GM18507 (cell line): ENCODE measurements around the gene ZNF862.
A peak's percentile ranks its signal among the peaks of the same experiment; 100 is the strongest.

Source experiments
- DNase-seq: peaks from one replicate; pipeline ENCODE4 v3.0.0; 2011; ENCODE audit warnings: low read depth; ENCODE audit not compliant: insufficient read length; ENCODE audit errors: extremely low spot score
- FAIRE-seq: peaks from 2 replicates; lab custom pipeline; 2011; peaks lifted over from hg19 to GRCh38; lab: Jason Lieb, UNC

Gene ZNF862

DNA sequence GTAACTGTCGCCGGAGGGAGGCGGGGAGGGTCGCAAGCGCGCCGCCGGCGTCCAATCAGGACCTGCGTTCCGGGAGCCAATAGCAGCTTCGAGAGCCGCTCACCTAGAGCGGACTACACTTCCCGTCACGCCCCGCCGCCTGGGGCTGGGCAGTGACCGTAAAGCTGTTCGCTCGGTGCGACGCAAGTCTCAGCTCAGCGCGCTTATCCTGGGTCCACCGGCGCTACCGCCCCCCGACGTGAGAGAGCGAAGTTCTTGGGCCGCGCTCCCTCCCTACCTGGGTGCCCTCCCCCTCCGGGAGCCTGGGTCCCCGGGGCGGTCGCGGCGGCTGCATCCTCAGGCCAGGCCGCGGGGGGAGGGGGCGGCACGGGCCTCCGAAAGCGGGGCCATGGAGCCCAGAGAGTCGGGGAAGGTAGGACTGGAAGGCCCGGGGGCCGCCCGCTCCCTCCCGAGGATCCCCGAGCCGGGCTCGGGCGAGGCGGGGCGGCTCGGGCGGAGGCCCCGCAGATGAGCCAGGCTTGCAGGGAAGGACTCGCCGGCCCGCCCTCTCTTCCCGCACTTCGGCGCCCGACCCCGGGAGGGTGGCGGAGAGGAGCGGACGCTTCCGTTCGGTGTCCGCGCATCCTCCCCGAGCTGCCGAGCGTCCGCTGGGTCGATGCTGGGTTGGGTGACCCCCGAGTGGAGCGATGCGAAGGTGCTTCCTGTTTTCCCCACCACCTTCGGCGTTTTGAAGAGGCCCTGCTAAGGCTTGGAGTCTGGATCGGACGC lies at the start of gene ZNF862:
Gene ZNF862, plus strand, starts transcription at position 152 of the 768 bp plus-strand sequence. Its CDS starts 237 bp downstream, at position 389.
- DNase-seq (peak; percentile 98), FAIRE-seq (peak; percentile 99)

DNA sequence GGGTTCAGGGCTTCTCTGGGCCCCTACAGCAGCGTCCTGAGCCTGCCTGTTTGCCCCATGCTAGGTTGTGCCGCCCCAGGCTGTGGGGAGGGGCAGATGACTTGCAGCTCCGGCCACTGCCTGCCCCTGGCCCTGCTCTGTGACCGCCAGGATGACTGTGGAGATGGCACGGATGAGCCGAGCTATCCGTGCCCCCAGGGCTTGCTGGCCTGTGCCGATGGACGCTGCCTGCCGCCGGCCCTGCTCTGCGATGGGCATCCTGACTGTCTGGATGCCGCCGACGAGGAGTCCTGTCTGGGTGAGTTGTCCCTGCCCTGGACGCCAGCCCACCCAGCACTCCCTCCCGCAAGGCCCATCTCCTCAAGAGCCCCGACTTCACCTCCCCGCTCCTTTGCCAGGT lies 49.1 kb upstream of the ZNF862 start:
- FAIRE-seq (no peak), DNase-seq (no peak)

DNA sequence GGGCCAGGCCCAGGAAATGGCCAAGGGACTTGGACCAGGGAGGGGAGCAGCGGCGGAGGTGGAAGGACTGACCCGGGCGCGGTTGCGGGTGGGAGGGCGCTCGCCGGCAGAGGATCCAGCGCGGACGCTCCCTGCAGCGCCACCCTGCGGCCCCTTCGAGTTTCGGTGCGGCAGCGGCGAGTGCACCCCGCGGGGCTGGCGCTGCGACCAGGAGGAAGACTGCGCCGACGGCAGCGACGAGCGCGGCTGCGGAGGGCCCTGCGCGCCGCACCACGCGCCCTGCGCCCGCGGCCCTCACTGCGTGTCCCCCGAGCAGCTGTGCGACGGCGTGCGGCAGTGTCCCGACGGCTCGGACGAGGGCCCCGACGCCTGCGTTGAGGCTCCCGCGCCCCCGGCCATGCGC lies 48.0 kb upstream of the ZNF862 start:
- DNase-seq: no peak
- FAIRE-seq: no peak

DNA sequence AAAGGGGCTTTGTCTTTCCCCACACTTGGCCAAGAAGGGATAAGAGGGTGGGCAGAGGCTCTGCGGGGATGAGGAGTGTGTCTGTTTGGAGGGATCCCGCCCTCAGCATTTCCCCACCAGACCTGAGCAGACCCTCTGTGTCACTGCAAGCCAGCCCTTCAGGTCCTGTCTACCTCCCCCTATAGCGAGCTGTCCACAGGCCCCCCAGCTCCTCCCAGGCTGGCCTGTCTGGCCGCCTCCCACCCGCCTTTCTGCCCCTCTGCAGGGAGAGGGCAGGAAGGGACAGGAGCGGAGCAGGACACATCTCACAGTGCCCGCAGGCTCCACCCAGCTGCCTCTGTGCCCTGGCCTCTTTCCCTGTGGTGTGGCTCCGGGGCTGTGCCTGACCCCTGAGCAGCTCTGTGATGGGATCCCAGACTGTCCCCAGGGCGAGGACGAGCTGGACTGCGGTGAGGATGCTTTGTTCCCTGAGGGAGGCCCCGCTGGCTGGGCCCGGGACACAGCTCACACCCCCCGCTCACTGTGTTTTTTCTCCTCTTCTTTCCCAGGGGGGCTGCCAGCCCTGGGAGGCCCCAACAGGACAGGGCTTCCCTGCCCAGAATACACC lies 47.3 kb upstream of the ZNF862 start:
- no peak for DNase-seq
- FAIRE-seq: no peak

DNA sequence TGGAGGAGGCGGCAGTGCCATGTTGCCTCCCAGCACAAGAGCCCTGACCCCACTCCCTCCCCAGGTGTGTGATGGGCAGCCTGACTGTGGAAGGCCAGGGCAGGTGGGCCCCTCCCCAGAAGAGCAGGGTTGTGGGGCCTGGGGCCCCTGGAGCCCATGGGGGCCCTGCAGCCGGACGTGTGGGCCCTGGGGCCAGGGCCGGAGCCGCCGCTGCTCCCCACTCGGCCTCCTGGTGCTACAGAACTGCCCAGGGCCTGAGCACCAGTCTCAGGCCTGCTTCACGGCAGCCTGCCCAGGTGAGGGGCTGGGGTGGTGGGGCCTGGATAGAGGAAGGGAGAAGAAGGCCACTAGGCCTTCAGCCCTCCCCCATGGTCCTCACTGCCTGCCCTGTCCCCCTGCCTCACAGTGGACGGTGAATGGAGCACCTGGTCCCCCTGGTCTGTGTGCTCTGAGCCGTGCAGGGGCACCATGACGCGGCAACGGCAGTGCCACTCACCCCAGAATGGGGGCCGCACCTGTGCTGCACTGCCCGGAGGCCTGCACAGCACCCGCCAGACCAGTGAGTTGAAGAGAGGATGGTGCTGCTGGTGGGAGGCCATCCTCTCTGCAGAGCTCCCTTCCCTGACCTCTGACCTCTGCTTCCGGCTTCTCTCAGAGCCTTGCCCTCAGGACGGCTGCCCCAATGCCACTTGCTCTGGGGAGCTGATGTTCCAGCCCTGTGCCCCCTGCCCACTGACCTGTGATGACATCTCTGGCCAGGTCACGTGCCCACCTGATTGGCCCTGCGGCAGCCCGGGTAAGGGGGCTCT lies 46.6 kb upstream of the ZNF862 start:
- no peak for FAIRE-seq

DNA sequence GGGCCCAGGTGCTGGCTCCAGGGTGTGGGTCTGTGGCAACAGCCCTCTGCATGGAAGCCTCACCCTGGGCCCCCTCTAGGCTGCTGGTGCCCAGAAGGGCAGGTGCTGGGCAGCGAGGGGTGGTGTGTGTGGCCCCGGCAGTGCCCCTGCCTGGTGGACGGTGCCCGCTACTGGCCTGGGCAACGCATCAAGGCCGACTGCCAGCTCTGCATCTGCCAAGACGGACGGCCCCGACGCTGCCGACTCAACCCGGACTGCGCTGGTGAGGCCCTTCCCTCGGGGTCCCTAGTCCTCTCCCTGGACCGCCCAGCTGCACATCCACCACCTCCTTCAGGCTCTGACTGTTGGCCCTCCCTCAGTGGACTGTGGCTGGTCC lies 46.0 kb upstream of the ZNF862 start:
- DNase-seq (no peak), FAIRE-seq (no peak)

More for the DNA sequence above, 46.6 kb upstream of the ZNF862 start:
- no peak for DNase-seq

DNA sequence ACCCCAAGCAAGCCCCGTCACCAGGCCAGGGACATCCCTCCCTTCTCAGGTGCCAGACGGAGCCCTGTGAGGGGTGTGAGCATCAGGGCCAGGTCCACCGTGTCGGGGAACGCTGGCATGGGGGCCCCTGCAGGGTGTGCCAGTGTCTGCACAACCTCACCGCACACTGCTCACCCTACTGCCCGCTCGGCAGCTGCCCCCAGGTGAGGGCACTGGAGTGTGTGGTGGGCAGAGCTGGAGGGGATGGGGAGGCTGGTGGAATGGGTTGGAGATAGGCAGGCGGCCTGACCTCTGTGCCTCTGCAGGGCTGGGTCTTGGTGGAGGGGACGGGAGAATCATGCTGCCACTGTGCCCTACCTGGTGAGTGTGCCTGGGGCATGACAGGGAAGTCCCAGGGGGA lies 44.9 kb upstream of the ZNF862 start:
- FAIRE-seq (no peak), DNase-seq (no peak)

DNA sequence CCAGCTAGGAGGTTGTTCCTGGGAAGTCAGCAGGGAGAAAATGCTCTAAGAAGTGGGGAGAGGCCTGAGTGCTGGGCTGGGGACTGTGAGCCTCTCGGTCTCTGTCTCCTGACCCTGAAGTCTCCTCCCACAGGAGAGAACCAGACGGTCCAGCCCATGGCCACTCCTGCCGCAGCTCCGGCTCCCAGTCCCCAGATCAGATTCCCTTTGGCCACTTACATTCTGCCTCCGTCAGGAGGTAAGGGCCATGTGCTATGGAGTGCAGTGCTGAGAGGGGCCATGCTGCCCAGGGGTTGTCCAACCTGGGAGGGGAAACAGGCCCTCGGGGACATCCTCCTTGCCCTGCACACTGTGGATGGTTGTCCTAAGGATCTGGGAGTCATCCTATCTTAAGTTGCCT lies 43.5 kb upstream of the ZNF862 start:
- FAIRE-seq: no peak
- DNase-seq: no peak

DNA sequence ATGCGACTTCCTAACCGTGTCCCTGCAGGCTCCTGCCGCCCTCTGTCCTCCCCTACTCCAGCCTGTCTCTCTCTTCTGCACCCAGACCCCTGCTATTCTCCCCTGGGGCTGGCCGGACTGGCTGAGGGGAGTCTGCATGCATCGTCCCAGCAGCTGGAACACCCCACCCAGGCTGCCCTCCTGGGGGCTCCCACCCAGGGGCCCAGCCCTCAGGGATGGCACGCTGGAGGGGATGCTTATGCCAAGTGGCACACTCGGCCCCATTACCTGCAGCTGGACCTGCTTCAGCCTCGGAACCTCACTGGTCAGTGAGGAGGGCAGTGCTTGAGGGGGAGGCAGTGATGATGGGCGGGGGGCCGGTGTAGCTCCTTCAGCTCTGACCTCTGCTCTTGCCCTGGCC lies 43.0 kb upstream of the ZNF862 start:
- FAIRE-seq: no peak

DNA sequence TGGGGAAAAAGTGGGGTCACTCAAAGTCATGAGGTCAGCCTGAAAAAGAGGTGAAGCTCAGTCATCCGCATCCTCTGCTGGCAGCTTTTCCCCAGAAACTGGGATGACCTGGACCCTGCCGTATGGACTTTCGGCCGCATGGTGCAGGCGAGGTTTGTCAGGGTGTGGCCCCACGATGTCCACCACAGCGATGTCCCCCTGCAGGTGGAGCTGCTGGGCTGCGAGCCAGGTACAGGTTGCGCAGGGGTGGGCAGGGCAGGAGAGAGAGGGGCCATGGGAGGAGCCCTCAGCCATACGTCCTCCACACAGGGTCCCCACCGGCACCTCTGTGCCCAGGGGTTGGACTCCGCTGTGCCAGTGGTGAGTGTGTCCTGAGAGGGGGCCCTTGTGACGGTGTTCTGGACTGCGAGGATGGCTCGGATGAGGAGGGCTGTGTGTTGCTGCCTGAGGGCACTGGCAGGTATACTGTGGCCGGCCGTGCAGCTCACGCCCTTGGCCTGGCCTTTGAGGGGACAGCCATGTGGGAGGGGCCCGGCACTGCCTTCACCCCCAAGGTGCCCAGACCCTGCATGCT lies 41.8 kb upstream of the ZNF862 start:
- DNase-seq: no peak
- FAIRE-seq: no peak

More for the DNA sequence above, 43.0 kb upstream of the ZNF862 start:
- DNase-seq: no peak

DNA sequence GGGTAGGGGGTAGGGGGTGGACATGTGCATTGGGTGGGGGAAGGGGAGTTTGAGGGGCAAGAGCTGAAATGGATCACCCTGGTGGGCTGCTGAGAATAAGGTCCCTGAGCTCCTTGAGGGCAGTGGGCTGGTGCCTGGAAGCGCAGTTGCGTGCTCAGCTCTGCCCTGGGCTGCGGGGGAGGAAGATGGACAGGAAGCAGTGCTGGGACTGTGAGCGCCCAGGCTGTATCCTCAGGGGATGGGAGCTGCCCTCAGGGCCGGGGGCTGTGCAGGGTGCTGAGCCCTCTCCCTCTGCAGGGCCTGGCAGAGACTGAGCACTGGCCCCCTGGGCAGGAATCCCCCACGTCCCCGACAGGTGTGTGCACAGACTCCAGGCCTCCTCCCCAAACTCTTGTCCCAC lies 40.4 kb upstream of the ZNF862 start:
- no peak for FAIRE-seq

DNA sequence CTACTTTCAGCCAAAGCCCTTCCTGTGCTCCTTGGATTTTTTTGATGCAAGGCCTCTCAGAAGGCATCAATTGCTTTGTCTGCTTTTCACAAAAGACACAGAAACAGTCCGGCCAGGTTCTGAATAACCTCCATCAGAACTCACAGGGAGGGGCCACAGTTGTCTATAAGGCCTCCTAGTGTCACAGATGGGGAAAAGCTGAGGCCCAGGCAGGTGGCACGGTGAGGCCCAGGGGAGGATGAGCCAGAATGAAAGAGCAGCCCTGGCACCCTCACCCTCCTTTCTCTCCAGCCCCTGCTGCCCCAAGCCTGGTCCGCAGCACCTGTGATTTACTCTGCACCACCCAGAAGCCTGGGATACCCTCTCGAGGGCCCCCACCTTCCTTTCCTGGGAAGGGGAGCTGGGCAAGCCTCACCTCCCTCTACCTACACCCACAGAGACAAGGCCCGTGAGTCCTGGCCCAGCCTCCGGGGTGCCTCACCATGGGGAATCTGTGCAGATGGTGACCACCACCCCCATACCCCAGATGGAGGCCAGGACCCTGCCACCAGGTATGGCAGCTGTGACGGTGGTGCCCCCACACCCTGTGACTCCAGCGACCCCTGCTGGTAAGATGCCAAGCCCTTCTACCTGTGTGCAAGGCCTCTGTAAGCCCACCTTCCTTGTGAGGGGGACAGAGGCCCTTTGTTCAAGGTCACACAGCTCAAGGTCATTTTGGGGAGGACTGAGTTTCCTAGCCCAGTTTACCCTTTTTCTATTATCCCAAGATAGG lies 38.6 kb upstream of the ZNF862 start:
- FAIRE-seq (no peak), DNase-seq (peak; percentile 25)

More for the DNA sequence above, 40.4 kb upstream of the ZNF862 start:
- DNase-seq: no peak

DNA sequence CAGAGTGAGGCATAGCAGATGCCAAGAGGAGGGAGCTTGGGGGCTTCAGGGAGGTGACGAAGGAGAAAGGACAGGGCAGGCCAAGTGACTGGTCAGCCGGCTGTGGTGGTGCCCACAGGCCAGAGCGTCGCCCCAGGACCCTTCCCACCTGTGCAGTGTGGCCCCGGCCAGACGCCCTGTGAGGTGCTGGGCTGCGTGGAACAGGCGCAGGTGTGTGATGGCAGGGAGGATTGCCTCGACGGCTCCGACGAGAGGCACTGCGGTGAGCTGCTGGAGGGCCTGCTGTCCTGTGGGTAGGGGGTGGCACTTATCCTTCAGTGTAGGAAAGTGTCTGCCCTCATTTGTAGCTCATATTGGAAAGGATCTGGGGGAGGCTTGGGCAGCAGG lies 38.0 kb upstream of the ZNF862 start:
- FAIRE-seq: no peak
- DNase-seq: no peak

DNA sequence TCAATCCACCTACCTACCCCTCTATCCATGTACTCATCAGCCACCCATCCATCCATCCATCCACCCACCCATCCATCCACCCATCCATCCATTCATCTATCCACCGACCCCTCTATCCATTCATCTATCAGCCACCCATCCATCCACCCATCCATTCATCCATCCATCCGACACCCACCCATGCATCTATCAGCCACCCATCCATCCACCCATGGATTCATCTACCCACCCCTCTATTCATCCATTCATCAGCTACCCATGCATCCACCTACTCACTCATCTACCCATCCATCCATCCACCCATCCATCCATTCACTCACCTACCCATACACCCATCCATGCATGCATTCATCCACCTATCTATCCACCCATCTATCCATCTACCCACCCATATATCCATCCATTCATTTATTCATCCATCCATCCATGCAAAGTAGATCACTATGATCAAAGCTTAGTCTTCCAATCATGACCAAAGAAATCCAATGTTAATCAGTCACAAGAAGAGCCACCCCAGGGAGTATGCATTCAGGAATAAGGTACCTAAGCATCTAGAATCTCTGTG lies 37.1 kb upstream of the ZNF862 start:
- DNase-seq (no peak), FAIRE-seq (no peak)

DNA sequence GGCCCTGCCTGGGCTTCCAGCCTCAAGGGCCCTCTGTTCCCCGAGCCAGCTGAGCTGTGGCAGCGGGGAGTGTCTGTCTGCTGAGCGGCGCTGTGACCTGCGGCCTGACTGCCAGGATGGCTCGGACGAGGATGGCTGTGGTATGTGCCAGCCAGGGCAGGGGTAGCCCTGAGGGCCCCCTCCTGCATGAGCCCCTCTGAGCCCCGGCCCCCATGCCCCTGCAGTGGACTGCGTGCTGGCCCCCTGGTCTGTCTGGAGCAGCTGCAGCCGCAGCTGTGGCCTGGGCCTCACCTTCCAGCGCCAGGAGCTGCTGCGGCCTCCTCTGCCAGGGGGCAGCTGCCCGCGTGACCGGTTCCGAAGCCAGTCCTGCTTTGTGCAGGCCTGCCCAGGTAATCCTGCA lies 36.4 kb upstream of the ZNF862 start:
- DNase-seq (no peak), FAIRE-seq (no peak)

DNA sequence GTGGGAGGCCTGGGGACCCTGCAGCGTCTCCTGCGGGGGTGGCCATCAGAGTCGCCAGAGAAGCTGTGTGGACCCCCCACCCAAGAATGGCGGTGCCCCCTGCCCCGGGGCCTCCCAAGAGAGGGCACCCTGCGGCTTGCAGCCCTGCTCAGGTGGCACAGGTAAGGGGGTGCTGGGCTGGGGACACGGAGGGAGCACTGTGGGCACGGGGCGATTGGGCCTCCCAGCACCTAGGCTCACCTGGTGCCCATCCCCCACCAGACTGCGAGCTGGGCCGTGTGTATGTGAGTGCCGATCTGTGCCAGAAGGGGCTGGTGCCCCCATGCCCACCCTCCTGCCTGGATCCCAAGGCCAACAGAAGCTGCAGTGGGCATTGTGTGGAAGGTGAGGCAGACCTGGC lies 35.2 kb upstream of the ZNF862 start:
- DNase-seq (no peak), FAIRE-seq (no peak)

DNA sequence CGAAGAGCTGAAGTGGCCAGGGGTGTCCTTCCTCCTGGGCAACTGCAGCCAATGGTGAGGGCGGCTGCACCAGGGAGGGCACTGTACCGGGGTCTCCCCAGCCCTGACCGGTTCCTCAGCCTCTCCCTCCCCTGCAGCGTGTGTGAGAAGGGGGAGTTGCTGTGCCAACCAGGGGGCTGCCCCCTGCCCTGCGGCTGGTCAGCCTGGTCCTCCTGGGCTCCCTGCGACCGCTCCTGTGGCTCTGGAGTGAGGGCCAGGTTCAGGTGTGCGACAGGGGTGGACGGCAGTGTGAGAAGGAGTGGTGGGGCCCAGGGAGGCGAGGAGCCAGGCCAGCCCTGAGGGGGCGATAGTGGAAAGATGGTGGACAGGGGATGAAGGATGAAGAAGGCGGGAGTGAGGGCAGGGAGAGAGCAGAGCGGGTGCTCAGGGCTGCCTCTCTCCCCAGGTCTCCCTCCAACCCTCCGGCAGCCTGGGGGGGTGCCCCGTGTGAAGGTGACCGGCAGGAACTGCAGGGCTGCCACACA lies 34.6 kb upstream of the ZNF862 start:
- no peak for FAIRE-seq

DNA sequence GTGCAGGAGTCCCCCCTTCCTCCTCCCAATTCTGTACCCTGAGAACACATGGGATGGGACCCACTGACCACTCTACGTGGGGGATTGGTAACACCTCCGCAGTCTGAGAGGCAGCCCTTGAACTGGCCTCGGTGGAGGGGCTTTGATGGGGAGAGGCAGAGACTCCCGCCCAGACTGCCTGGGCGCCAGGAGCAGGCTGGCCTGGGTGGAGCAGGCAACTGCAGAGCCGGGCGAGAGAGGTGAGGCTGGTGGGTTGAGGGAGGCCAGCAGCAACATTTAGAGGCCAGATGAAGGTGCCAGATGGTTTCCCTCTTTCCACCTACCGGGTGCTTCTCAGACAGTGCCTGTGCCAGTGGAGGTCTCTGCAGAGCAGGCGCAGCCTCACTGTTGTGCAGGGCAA lies 34.1 kb upstream of the ZNF862 start:
- DNase-seq (no peak), FAIRE-seq (no peak)

More for the DNA sequence above, 34.6 kb upstream of the ZNF862 start:
- DNase-seq: no peak

DNA sequence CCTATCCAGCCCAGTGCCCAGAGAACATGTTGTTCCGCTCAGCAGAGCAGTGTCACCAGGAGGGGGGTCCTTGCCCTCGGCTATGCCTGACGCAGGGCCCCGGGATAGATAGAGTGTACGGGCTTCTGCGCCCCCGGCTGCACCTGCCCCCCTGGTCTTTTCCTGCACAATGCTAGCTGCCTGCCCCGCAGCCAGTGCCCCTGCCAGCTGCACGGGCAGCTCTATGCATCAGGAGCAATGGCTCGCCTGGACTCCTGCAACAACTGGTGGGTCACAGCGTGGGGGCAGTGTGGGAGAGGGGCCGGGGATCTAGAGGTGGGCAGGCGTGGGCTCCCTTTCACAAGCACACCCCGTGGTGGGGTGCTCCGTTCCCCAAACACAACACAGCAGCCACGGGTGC lies 31.4 kb upstream of the ZNF862 start:
- no peak for FAIRE-seq
- DNase-seq: no peak
